C4-2B (cell line): ENCODE results near the gene QPRT.

Experiments
- CTCF ChIP-seq: fragments of 450-650 bp; conservative IDR thresholded peaks from 2 replicates; pipeline ENCODE4 v1.5.1; 2017; ENCODE audit warnings: mild to moderate bottlenecking
- ZFX ChIP-seq: fragments of 450-650 bp; IDR thresholded peaks from 2 replicates; pipeline ENCODE4 v1.6.1; 2017

- TF ChIP-seq CTCF (peak; percentile 69), ZFX (no peak)
Observed at GRCh38 chr16:29729116-29729521, 50.1 kb downstream of the QPRT start.
